ENCODE data around the gene NEK11. TPM values are rescaled to one million over a fixed set of nuclear protein-coding genes. Genes with fewer than 3 reads are reported as not detected.

Gene NEK11
- total RNA-seq, 1 donor from 2014 or later = 9.6 TPM

DNA sequence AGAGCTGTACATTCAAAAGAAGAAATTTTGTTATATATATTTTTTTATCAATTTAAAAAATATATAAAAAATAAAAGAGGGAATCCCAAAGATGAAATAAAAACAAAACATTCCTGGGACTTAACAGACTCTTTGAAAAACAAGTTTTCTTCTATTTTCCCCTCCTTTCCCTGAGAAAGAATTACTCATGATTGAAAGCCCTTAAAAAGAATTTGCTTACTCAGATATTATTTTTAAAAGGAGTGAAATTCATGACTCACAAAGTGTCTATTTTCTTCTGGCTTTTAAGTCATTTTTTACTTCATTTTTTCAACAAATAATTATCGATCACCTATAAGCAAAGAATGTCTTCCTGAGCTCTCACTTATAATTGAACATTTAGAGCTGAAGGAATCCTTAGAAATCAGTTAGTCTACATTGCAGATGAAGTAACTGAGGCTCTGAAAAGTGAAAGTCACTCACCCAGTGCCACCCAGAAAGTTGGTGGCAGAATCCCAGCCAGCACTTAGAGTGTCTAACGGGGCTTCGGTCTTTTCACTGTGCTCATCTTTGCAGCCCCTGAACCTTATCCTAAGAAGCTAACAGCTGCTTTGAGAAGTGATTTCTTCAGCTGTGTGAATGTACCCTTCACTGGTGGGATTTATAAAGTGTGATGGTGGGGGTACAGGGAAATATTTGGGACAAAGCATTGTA is 312.4 kb downstream of the NEK11 start:
- no peak for DNase-seq (ENCODE audit: low spot score)
- H3K27ac Mint-ChIP-seq (ENCODE audit: unreplicated experiment) = peak overlapping the region; percentile 91
- no peaks in the 10 kb centered on the region for H3K27me3 Mint-ChIP-seq (ENCODE audit: unreplicated experiment)
- peaks cover 22% of the 10 kb centered on the region for H3K4me1 Mint-ChIP-seq (ENCODE audit: unreplicated experiment)
- TF ChIP-seq, protein P1, sequence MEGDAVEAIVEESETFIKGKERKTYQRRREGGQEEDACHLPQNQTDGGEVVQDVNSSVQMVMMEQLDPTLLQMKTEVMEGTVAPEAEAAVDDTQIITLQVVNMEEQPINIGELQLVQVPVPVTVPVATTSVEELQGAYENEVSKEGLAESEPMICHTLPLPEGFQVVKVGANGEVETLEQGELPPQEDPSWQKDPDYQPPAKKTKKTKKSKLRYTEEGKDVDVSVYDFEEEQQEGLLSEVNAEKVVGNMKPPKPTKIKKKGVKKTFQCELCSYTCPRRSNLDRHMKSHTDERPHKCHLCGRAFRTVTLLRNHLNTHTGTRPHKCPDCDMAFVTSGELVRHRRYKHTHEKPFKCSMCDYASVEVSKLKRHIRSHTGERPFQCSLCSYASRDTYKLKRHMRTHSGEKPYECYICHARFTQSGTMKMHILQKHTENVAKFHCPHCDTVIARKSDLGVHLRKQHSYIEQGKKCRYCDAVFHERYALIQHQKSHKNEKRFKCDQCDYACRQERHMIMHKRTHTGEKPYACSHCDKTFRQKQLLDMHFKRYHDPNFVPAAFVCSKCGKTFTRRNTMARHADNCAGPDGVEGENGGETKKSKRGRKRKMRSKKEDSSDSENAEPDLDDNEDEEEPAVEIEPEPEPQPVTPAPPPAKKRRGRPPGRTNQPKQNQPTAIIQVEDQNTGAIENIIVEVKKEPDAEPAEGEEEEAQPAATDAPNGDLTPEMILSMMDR (IDR thresholded peaks at IDR 0.05; ENCODE audit: unreplicated experiment) = no peak
- H3K4me3 Mint-ChIP-seq (ENCODE audit: unreplicated experiment) = peak overlapping the region; percentile 89
- H3K36me3 Mint-ChIP-seq (ENCODE audit: low read depth, unreplicated experiment) = peaks cover 21% of the 10 kb centered on the region
- H3K9me3 Mint-ChIP-seq (ENCODE audit: unreplicated experiment) = no peaks in the 10 kb centered on the region

DNA sequence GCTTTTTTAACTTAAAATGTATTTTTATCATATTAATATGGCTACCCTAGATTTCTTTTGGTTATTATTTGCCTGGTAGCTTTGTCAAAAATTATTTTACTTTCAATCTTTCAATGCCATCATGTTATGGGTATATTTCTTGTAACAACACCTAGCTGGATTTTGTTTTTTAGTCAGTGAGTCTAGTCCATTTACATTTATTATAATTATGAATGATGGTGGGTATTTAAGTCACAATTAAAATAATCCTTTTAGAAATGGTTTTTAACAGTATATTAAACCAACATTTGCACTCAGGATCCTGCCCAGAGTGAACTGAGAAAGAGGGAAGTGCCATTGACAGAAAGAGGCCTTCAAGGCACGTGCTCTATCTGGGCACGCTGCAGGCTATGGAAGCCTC is 315.1 kb downstream of the NEK11 start:
- Mint-ChIP-seq H3K9me3 (ENCODE audit: unreplicated experiment) (no peaks in the 10 kb centered on the region), H3K27ac (ENCODE audit: unreplicated experiment) (no peak overlapping the region), H3K27me3 (ENCODE audit: unreplicated experiment) (no peaks in the 10 kb centered on the region), H3K4me3 (ENCODE audit: unreplicated experiment) (no peak overlapping the region), H3K4me1 (ENCODE audit: unreplicated experiment) (peaks cover 22% of the 10 kb centered on the region), H3K36me3 (ENCODE audit: low read depth, unreplicated experiment) (peaks cover 17% of the 10 kb centered on the region)
- no peak for DNase-seq (ENCODE audit: low spot score)
- TF ChIP-seq, protein P1 (IDR thresholded peaks at IDR 0.05; ENCODE audit: unreplicated experiment) = no peak

DNA sequence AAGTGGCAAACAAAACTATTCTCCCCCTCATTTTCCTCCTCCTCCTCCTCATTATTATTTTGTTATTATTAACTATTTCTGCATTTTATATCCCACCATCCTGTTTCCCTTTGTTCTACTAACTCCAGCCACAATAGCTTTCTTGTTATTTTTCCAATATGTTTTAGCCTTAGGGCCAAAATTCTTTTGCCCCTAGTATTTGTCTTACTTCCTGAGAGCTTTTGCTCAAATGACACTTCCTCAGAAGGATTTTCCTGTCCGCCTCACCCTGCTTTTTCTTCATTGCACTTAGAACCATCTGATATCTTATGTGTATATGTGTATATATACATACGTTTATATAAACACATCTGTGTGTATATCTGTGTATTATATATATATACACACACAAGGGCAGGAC is 322.2 kb downstream of the NEK11 start:
- H3K9me3 Mint-ChIP-seq (ENCODE audit: unreplicated experiment) = no peaks in the 10 kb centered on the region
- no peak for DNase-seq (ENCODE audit: low spot score)
- no peaks in the 10 kb centered on the region for H3K27me3 Mint-ChIP-seq (ENCODE audit: unreplicated experiment)
- peak overlapping the region; percentile 72 for H3K27ac Mint-ChIP-seq (ENCODE audit: unreplicated experiment)
- peaks cover 10% of the 10 kb centered on the region for H3K36me3 Mint-ChIP-seq (ENCODE audit: low read depth, unreplicated experiment)
- no peak overlapping the region for H3K4me3 Mint-ChIP-seq (ENCODE audit: unreplicated experiment)
- TF ChIP-seq, protein P1 (IDR thresholded peaks at IDR 0.05; ENCODE audit: unreplicated experiment) = no peak
- H3K4me1 Mint-ChIP-seq (ENCODE audit: unreplicated experiment) = peaks cover 29% of the 10 kb centered on the region

DNA sequence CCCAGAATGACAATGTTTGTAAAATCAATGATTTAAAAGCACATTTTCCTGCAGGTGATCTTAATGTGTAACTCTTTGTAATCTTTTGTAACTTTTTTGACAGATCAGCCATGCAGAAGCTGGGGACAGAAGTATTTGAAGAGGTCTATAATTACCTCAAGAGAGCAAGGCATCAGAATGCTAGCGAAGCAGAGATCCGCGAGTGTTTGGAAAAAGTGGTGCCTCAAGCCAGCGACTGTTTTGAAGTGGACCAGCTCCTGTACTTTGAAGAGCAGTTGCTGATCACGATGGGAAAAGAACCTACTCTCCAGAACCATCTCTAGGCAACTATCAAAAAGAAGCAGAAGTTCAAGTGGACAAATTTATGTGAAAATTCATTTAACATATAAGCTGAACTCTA is 322.8 kb downstream of the NEK11 start:
- TF ChIP-seq, protein P1 (IDR thresholded peaks at IDR 0.05; ENCODE audit: unreplicated experiment) = no peak
- Mint-ChIP-seq H3K9me3 (ENCODE audit: unreplicated experiment) (no peaks in the 10 kb centered on the region), H3K27ac (ENCODE audit: unreplicated experiment) (no peak overlapping the region), H3K4me1 (ENCODE audit: unreplicated experiment) (peaks cover 34% of the 10 kb centered on the region), H3K27me3 (ENCODE audit: unreplicated experiment) (no peaks in the 10 kb centered on the region), H3K4me3 (ENCODE audit: unreplicated experiment) (no peak overlapping the region), H3K36me3 (ENCODE audit: low read depth, unreplicated experiment) (peaks cover 4% of the 10 kb centered on the region)
- DNase-seq (ENCODE audit: low spot score) = no peak

DNA sequence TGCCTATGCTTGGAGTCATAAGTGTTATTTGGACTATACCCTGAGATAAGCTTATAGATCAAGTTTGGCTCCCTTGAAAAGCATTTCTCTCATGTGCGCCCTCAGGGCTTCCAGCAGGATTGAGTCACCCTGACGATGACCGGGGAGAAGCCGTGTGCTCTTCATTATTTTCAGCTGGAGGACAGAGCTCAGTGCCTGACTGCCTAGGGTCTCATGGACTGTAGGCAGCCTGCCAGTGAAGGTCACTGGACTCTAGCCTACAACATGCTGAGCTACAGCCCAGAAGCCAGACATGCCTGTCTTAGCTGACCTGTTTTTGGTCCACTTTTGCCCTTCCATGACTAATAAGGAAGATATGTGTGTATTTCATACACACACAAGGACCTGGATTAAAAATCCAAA is 323.3 kb downstream of the NEK11 start:
- H3K27me3 Mint-ChIP-seq (ENCODE audit: unreplicated experiment) = no peaks in the 10 kb centered on the region
- peaks cover 34% of the 10 kb centered on the region for H3K4me1 Mint-ChIP-seq (ENCODE audit: unreplicated experiment)
- H3K36me3 Mint-ChIP-seq (ENCODE audit: low read depth, unreplicated experiment) = peaks cover 3% of the 10 kb centered on the region
- H3K9me3 Mint-ChIP-seq (ENCODE audit: unreplicated experiment) = no peaks in the 10 kb centered on the region
- TF ChIP-seq, protein P1 (IDR thresholded peaks at IDR 0.05; ENCODE audit: unreplicated experiment) = no peak
- H3K27ac Mint-ChIP-seq (ENCODE audit: unreplicated experiment) = no peak overlapping the region
- H3K4me3 Mint-ChIP-seq (ENCODE audit: unreplicated experiment) = no peak overlapping the region
- no peak for DNase-seq (ENCODE audit: low spot score)

Data from endothelial cell (in vitro differentiated cells).